ENCODE data around the gene NRG2. TPM values are rescaled to one million over a fixed set of nuclear protein-coding genes. Genes with fewer than 3 reads are reported as not detected.

The NRG2 gene
- total RNA-seq, 2 experiments from 2014 or later = 0.42 TPM; not detected in 1

DNA sequence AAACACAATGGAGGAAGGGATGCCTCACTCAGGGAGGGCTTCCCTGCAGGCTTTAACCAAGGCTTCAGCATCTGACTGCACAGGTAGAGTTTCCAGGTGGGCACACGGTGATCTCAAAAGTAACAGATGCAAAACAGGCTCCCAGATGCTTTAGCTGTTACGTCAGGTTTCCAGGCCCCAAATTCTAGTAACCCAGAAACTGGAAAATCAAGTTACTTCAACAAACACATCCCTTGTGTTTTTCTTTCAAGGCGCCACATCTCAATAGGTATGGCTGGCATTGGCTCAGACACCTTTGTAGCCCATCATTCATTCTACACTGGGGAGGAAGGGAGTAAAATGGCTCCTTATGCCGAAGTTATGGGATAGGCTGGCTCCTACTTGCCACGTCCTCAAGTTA, 27.4 kb downstream of the NRG2 start:
- no peaks in the 10 kb centered on the region for H3K9me3 Mint-ChIP-seq (ENCODE audit: low read depth)
- no peaks in the 10 kb centered on the region for H3K36me3 Mint-ChIP-seq
- no peak for ATAC-seq
- H3K27ac Mint-ChIP-seq = no peak overlapping the region
- CTCF ChIA-PET = no interaction called here
- no peak overlapping the region for H3K4me3 Mint-ChIP-seq
- H3K4me1 Mint-ChIP-seq = no peaks in the 10 kb centered on the region
- no peak for DNase-seq
- H3K27me3 Mint-ChIP-seq = peaks cover 4% of the 10 kb centered on the region

DNA sequence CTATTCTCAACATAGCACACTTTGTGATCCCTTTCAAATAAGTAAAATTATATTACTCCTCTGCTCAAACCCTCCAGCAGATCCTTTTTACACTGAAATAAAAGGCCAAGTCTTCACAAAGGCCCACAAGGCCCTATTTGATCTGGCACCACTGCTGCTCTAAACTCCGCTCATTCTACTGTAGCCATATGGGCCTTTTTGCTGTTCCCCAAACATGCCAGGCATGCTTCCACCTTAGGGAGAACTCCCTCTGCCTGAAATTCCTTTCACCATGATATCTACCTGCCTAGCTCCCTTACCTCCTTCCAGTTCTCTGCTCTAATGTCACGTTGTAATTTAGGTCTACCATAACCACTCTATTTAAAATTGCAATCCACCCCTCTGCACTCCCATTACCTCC, 28.3 kb downstream of the NRG2 start:
- H3K36me3 Mint-ChIP-seq = no peaks in the 10 kb centered on the region
- ATAC-seq (no peak), DNase-seq (no peak)
- no peak overlapping the region for H3K4me3 Mint-ChIP-seq
- H3K27ac Mint-ChIP-seq = no peak overlapping the region
- no peaks in the 10 kb centered on the region for H3K9me3 Mint-ChIP-seq (ENCODE audit: low read depth)
- CTCF ChIA-PET = no interaction called here
- H3K4me1 Mint-ChIP-seq = no peaks in the 10 kb centered on the region
- peaks cover 5% of the 10 kb centered on the region for H3K27me3 Mint-ChIP-seq

DNA sequence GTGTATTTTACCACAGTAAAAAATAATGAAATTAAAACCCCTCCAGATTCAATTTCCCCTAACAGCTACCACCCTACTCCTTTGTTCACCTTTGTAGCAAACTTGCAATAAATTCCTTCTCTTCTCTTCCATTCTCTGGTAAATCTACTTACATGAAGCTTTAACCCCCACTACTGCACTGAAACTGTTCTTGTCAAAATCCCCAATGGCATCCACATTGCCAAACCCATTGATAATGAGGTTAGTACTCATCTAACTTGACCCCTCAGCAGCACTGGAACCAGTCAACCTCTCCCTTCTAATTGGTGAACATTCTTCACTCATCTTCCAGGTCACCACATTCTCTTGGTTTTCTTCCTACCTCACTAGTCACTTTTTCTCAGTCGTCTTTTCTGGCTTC, 29.6 kb downstream of the NRG2 start:
- ATAC-seq = no peak
- Mint-ChIP-seq H3K9me3 (ENCODE audit: low read depth) (no peaks in the 10 kb centered on the region), H3K36me3 (no peaks in the 10 kb centered on the region), H3K27ac (no peak overlapping the region), H3K4me3 (no peak overlapping the region), H3K4me1 (no peaks in the 10 kb centered on the region), H3K27me3 (peaks cover 8% of the 10 kb centered on the region)
- DNase-seq = no peak
- CTCF ChIA-PET = no interaction called here

DNA sequence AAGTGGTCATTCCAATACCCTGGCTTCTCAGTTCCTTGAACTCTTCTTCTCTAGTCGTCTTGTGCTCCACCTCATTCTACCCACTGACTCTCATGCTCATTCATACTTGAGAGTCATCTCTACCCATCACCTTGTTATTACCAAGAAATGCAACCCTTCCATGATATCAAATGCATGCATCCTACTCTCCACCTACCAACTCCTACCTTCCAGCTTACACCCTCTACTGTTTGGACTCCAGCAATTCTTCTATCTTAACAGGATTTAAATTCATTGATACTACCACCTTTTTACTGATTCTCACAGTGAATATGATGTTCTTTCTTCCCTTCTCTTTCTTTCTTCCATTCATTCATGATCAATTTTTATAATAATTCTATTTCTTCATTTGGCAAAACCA, 30.7 kb downstream of the NRG2 start:
- Mint-ChIP-seq H3K36me3 (no peaks in the 10 kb centered on the region), H3K27ac (no peak overlapping the region), H3K27me3 (peaks cover 12% of the 10 kb centered on the region), H3K4me3 (no peak overlapping the region), H3K4me1 (no peaks in the 10 kb centered on the region), H3K9me3 (ENCODE audit: low read depth) (no peaks in the 10 kb centered on the region)
- CTCF ChIA-PET = no interaction called here
- no peak for ATAC-seq
- DNase-seq = no peak

DNA sequence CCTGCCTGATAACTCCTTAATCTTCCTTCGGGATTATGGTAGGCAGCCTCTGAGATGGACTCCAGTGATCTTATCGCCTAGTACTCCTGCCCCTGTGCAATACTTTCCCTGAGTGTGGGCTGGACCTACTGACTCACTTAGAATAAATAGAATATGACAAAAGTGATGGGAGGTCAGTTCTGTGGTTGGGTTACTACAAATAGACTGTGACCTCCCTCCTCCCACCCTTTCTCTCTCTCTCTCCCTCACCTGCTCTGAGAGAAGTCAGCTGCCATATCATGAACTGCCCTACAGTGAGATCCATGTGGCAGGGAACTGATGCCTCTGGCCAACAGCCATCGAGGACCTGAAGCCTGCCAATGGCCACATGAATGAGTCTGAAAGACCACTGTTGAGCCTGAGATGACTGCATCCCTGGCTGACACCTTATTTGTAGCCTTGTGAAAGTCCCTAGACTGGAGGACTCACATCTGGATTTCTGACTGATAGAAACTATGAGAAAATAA, 31.7 kb downstream of the NRG2 start:
- H3K27me3 Mint-ChIP-seq = peaks cover 17% of the 10 kb centered on the region
- no peaks in the 10 kb centered on the region for H3K9me3 Mint-ChIP-seq (ENCODE audit: low read depth)
- ATAC-seq = no peak
- no peak for DNase-seq
- H3K27ac Mint-ChIP-seq = no peak overlapping the region
- no peaks in the 10 kb centered on the region for H3K4me1 Mint-ChIP-seq
- H3K36me3 Mint-ChIP-seq = no peaks in the 10 kb centered on the region
- H3K4me3 Mint-ChIP-seq = no peak overlapping the region
- CTCF ChIA-PET = no interaction called here

DNA sequence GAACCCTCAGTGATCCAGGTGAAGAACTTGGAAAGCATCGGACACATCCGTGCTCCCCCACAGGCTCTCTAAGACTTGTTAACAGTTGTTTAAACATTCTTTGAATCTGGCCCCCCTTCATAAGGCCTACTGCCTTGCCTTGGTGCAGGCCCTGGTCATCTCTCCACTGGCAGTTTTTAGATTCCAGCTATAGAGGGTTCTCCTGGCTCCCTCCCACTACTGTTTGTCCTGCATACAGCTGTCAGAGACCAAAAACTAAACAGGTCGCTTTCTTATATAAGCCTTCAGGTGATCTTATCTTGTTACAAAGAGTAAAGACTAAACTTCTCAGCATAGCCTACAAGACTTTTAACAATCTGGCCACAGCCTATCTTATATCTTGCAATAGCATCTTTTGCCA, 32.3 kb downstream of the NRG2 start:
- Mint-ChIP-seq H3K9me3 (ENCODE audit: low read depth) (no peaks in the 10 kb centered on the region), H3K4me1 (no peaks in the 10 kb centered on the region), H3K27ac (no peak overlapping the region), H3K4me3 (no peak overlapping the region), H3K36me3 (no peaks in the 10 kb centered on the region), H3K27me3 (peaks cover 22% of the 10 kb centered on the region)
- ATAC-seq (no peak), DNase-seq (no peak)
- CTCF ChIA-PET = interaction anchor here (0.5 kb wide), 1 partner anchor 75 kb away, joined by 3 read pairs; no protein-coding TSS in a partner anchor

DNA sequence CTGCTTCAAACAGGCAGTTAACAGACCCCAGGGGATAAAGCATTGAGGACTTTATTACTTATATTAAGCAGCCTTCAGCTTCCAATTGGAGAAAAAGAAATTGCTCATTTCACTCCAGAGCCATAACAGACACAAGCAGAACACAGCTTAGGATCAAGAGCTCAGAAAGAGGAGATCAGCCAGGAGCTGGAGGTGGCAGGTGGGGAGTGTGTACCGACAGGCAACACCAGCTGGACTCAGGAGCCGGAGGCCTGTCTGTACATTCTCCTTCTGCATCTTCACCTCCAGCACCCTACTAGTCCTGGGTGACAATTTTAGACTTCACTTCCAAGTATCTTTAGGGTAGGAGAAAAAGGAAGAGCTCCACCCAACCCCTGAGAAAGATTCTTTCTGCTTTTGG, 35.8 kb downstream of the NRG2 start:
- ATAC-seq (no peak), DNase-seq (no peak)
- H3K36me3 Mint-ChIP-seq = no peaks in the 10 kb centered on the region
- CTCF ChIA-PET = interaction anchor here (2.0 kb wide), 1 partner anchor 38 kb away, joined by 9 read pairs; no protein-coding TSS in a partner anchor
- H3K4me1 Mint-ChIP-seq = no peaks in the 10 kb centered on the region
- no peak overlapping the region for H3K27ac Mint-ChIP-seq
- no peaks in the 10 kb centered on the region for H3K9me3 Mint-ChIP-seq (ENCODE audit: low read depth)
- peaks cover 55% of the 10 kb centered on the region for H3K27me3 Mint-ChIP-seq
- no peak overlapping the region for H3K4me3 Mint-ChIP-seq

DNA sequence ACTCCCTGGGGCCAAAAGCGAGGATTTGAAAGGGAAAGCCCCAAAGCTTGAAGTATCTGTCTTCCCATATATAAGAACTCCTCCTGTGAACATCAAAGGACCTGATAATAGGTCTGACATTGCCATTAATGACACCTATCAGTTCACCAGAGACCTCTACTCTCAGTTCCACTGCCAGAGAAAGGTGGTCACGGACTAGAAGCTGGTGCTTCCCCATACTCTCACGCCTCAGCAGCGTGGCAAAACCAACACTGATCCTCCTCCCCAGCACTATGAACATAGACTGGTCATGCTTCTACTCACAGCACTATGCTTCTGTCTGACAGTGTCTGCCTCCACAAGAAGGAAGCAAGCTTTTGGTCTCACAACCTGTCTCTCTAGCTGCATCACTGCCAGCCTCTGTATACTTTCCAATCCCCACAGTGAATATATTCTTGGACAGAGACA, 37.9 kb downstream of the NRG2 start:
- no peaks in the 10 kb centered on the region for H3K9me3 Mint-ChIP-seq (ENCODE audit: low read depth)
- peaks cover 65% of the 10 kb centered on the region for H3K27me3 Mint-ChIP-seq
- H3K4me3 Mint-ChIP-seq = no peak overlapping the region
- ATAC-seq (no peak), DNase-seq (no peak)
- H3K27ac Mint-ChIP-seq = no peak overlapping the region
- H3K4me1 Mint-ChIP-seq = no peaks in the 10 kb centered on the region
- CTCF ChIA-PET = interaction anchor here (1.5 kb wide), 1 partner anchor 36 kb away, joined by 7 read pairs; no protein-coding TSS in a partner anchor
- no peaks in the 10 kb centered on the region for H3K36me3 Mint-ChIP-seq

DNA sequence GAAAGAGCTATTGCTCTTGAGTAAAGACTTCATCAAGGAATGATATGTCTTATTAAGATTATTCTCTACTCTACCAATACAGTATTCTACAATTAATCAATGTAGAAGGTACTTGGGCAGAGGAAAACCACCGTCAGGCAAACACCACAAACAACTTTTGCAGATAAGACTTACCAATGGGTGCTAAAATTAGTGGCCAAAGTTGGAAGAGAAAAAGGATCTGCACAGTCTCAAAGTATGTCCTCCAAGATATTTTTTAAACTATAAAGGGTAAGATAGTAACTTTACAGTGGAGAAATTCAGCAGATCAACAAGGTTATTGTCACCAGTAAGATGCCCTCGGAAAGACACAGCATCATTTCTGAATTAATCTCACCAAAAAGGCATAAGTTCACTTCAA, 38.9 kb downstream of the NRG2 start:
- Mint-ChIP-seq H3K9me3 (ENCODE audit: low read depth) (no peaks in the 10 kb centered on the region), H3K27ac (no peak overlapping the region), H3K36me3 (no peaks in the 10 kb centered on the region), H3K27me3 (peaks cover 63% of the 10 kb centered on the region), H3K4me1 (no peaks in the 10 kb centered on the region), H3K4me3 (no peak overlapping the region)
- CTCF ChIA-PET = no interaction called here
- ATAC-seq = no peak
- DNase-seq = no peak

DNA sequence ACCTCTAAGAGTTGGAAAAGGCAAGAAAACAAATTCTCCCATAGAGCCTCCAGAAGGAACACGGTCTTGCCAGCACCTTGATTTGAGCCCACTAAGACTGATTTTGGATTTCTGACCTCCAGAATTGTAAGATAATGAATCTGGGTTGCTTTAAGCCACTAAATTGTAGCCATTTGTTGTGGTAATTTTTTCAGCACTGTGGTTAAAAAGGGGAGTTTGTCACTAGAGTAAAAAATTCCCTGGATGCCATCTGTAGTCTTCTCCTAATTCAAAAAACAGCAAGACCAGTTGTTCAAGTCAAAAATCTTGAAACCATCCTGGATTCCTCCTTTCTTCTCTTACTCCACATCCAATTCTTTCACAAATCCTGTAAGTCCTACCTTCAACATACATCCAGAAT, 39.6 kb downstream of the NRG2 start:
- CTCF ChIA-PET = no interaction called here
- no peaks in the 10 kb centered on the region for H3K9me3 Mint-ChIP-seq (ENCODE audit: low read depth)
- ATAC-seq = no peak

DNA sequence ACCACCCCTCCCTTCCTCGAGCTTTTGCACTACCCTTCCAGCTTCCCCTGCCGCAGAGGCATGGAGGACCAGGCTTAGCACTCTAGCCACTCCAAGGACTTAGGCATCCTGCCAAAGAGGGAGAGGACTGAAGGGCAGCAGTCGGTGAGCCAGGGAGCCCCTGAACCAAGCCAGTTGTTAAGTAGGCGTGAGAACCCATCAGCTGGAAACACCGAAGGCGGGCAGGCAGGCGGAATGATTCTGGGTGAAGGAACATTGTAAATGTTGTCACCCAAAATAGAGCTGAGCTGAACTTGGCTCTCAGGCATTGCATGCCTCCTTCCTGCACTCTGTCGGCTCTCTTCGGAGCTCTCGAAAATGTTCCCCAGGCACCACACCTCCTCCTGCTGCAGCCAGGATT, 42.8 kb downstream of the NRG2 start:
- H3K27ac Mint-ChIP-seq = no peak overlapping the region
- no peak for ATAC-seq
- no peaks in the 10 kb centered on the region for H3K36me3 Mint-ChIP-seq
- no peaks in the 10 kb centered on the region for H3K4me1 Mint-ChIP-seq
- peaks cover 55% of the 10 kb centered on the region for H3K27me3 Mint-ChIP-seq
- no peak for DNase-seq
- H3K9me3 Mint-ChIP-seq (ENCODE audit: low read depth) = no peaks in the 10 kb centered on the region
- CTCF ChIA-PET = no interaction called here
- no peak overlapping the region for H3K4me3 Mint-ChIP-seq

More for the DNA sequence above, 39.6 kb downstream of the NRG2 start:
- Mint-ChIP-seq H3K4me1 (no peaks in the 10 kb centered on the region), H3K27ac (no peak overlapping the region), H3K36me3 (no peaks in the 10 kb centered on the region), H3K4me3 (no peak overlapping the region), H3K27me3 (peaks cover 63% of the 10 kb centered on the region)
- DNase-seq = no peak

DNA sequence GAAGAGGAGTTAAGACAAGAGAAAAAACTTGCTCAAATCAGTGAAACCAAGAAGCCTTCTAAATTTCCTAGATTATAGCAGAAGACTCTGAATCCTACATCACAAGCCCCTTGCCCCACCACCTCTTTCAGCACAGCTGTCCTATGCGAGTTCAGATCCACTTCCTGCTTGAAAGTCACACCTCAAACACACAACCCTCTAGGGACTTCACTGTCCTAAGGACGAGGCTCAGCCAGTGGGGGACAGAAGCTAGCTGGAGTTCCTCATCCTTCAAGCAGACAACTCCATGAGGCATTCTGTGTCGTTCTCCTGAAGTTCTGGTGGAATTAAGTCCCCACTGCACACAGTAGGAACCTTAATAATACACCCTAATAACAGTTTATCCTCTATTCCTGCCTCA, 44.3 kb downstream of the NRG2 start:
- Mint-ChIP-seq H3K27ac (no peak overlapping the region), H3K4me3 (no peak overlapping the region), H3K9me3 (ENCODE audit: low read depth) (no peaks in the 10 kb centered on the region), H3K36me3 (no peaks in the 10 kb centered on the region), H3K4me1 (no peaks in the 10 kb centered on the region), H3K27me3 (peaks cover 46% of the 10 kb centered on the region)
- CTCF ChIA-PET = no interaction called here
- ATAC-seq (no peak), DNase-seq (no peak)

DNA sequence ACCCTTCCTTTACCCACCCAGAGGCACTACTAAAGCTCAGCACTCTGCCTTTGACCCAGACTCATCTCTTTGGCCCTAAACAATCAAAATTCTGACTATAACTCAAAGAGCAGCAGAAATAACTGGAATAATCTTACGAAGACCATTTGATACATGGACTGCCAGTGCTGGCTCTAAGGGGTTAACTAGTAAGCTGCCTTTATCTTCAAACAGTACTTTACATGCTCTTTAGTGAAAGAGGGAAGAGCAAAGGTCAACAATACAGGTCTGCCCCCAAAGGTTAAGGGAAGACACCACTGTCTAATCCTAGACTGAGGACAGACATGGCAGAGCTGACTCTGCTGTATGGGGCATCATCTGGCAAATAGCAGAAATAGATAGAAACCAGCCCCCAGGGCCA, 45.8 kb downstream of the NRG2 start:
- no peak for DNase-seq
- Mint-ChIP-seq H3K4me1 (no peaks in the 10 kb centered on the region), H3K36me3 (no peaks in the 10 kb centered on the region), H3K9me3 (ENCODE audit: low read depth) (no peaks in the 10 kb centered on the region), H3K4me3 (no peak overlapping the region), H3K27ac (no peak overlapping the region), H3K27me3 (peaks cover 42% of the 10 kb centered on the region)
- ATAC-seq = no peak
- CTCF ChIA-PET = interaction anchor here (0.6 to 1.3 kb wide), 2 partner anchors 29 to 138 kb away, joined by 3 read pairs; no protein-coding TSS in a partner anchor

DNA sequence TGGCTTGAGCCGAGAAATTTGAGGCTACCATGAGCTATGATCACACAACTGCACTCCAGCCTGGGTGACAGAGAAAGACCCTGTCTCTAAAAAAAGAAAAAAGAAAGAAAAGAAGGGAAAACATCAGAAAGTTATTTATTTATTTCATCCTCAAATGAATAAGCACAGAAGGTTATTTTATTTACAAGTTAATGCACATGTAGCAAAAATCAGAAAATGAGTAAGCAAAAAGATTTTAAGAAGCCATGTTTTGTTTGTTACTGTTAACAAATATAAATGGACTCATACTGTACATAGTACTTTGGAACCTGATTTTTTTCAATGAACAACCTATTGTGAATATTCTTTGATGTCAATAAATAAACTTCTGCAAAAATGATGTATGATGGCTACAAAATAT, 47.2 kb downstream of the NRG2 start:
- Mint-ChIP-seq H3K9me3 (ENCODE audit: low read depth) (no peaks in the 10 kb centered on the region), H3K27ac (no peak overlapping the region), H3K27me3 (peaks cover 42% of the 10 kb centered on the region), H3K4me1 (no peaks in the 10 kb centered on the region), H3K36me3 (no peaks in the 10 kb centered on the region), H3K4me3 (no peak overlapping the region)
- DNase-seq (no peak), ATAC-seq (no peak)
- CTCF ChIA-PET = no interaction called here

DNA sequence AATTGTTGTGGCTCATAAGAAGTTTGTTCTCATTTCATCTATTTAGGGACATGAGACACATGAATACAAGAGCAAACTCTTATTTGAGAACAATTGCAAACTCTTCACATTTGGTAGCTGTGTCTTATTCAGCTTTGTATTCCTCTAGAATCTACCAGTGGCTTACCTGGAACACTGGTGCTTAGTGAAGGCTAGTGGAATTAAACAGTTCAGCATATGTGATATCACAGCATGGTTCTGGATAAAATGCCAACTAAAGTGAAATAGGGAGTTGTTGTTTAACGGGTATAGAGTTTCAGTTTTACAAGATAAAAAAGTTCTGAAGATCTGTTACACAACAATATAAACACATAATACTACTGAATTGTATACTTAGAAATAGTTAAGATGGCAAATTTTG, 48.9 kb downstream of the NRG2 start:
- H3K4me1 Mint-ChIP-seq = no peaks in the 10 kb centered on the region
- DNase-seq = no peak
- H3K36me3 Mint-ChIP-seq = no peaks in the 10 kb centered on the region
- ATAC-seq = no peak
- CTCF ChIA-PET = interaction anchor here (0.6 kb wide), 1 partner anchor 146 kb away, joined by 3 read pairs; no protein-coding TSS in a partner anchor
- H3K27me3 Mint-ChIP-seq = peaks cover 37% of the 10 kb centered on the region
- H3K4me3 Mint-ChIP-seq = no peak overlapping the region
- no peak overlapping the region for H3K27ac Mint-ChIP-seq
- no peaks in the 10 kb centered on the region for H3K9me3 Mint-ChIP-seq (ENCODE audit: low read depth)

All from activated CD8-positive, alpha-beta memory T cell treated with anti-CD3 and anti-CD28 coated beads, Interleukin-2, amount 10 ng/mL, durations not matched to agents 7 days and 5 days (primary cell).